Stimulated activated naive CD4-positive, alpha-beta T cell (primary cell): ENCODE data around the gene FEM1B.

Source experiments
- DNase-seq, 6 experiments: peaks; one replicate each; lab custom pipeline; 2025; lab: John Stamatoyannopoulos, UW

FEM1B gene

GRCh38 chr15:68309024-68309423 is 31.5 kb downstream of the FEM1B start:
- no peak for DNase-seq

DNA sequence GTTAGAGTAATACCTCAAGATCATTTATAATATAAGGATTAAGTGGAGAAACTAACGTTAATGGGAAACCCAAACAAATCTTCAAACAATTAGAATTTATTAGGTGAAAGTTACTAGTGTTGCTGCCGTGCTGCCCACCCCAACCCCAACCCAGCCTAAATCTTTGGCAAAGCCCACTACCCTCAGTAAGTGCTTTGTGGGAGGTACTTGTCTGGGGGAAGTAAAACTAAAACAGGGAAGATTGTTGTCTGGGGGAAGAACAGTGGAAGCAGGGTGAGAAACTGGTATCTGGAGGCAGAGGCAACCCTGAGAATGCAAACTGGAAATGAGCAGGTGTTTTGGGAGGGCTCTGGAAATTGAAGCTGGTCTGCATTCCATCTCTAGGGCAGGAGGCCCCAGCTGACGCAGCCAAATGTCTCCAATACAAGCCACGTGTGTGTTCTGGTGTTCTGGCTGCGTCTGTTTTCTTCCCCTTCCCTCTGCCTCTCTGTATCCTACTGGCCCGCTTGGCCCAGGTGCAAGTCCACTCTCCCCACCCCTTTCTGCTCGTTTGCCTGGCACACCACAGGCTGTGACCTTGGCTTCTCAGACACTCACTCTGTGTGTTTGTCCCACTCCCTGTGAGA is 32.7 kb downstream of the FEM1B start:
- no peak for DNase-seq

GRCh38 chr15:68310804-68311463 is 33.4 kb downstream of the FEM1B start:
- DNase-seq = no peak

GRCh38 chr15:68311464-68311835 is 33.9 kb downstream of the FEM1B start:
- DNase-seq = no peak

- no peak for DNase-seq
Observed at GRCh38 chr15:68311859-68312557, 34.5 kb downstream of the FEM1B start.

DNA sequence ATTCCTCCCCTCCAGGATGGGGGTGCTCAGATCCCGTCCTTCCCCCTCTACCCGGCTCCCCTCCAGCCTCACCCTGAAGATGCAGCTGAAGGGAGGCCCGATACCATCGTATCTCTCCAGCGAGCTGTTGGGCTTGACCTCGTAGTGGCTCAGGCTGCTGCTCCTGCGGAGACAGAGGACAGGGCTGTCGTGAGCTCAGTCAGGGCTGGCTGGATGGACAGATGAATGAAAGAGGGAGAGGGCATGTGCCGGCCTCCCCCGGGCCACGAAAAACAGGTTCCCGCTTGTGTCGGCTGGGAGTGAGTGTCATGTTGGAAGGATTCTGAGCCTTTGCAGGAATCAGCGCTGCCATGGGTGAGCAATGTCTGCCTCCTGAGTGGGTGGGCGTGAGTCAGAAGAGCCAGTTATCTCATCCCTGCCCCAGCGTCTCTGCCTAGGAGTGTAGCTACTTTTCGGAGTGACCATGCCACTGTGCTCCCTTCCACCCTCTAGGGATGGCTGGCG is 35.2 kb downstream of the FEM1B start:
- DNase-seq = no peak

DNA sequence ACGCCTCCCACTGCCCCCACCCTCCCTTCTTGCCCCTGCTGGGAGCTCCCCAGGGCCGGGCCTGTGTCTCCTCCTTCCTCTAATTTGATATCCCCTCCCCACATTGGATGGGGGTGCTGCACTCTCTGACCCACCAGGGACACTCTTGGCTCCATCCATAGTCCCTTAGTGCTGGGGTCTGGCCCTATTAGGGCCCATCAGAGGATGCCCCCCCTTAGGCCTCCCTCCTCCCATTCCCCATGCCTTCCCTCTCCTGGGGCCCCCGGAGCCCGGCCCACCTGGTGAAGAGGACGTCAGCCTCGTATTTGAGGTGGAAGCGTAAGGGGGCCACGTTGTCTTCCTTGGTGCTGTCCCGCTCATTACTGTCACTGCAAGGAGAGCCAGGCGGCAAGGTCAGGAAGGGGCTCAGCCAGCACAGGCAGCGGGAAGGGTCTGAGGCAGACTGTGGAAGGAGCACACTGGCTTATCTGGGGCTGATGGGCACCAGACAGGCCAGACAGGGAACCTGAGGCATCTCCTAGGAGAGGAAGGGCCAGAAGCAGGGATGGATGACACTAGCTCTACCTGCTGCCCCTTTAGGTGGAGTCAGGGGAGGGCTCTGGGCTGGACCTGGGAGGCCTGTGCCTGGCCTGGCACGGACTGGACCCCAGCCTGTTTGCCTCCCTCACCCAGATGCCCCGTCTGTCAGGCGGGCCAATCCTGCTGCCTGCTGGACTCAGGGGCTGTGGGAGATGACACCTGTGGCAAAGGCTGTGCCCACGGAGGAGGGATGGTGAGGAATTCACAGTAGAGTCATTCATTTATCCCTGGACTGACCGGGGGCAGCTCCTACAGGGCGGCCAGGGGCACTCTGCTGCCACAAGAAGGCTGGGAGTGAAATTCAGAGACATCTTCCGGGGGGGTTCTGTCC is 36.2 kb downstream of the FEM1B start:
- no peak for DNase-seq

DNA sequence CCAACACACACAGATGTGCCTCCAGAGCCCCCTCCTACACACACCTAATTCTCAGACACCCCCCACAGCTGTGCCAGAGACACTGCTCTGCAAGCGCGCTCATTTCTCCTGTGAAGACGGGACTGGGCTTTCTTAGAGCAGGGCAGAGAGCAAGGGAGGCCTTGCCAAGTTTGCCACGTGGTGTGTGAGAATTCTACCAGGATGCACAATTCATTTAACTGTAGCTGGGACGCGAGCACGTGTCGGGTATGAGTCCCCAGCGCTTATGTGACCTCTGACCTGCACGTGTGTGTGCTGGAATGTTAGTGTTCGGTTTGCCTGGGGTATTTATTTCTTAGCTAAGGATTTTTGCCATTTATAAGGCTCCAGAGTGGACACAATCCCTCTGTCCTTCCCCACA is 37.0 kb downstream of the FEM1B start:
- no peak for DNase-seq

DNA sequence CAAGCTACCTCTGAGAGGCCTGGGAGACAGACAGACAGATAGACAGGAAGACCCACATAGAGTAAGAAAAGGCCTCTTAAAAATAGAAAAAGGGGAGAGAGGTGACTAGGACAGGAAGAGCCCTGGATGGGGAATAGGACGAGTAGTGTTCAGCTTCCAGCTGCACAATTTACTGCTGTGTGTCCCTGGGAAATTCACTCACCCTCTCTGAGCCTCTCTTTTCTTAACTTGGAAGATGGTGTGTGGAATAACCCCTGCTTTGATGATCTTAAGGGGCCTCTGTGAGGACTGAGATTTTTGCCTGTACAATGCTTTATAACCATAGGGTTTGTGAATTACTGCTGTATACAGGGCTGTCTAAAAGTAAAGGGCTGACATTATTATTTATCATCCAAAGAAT is 37.5 kb downstream of the FEM1B start:
- DNase-seq = no peak

DNA sequence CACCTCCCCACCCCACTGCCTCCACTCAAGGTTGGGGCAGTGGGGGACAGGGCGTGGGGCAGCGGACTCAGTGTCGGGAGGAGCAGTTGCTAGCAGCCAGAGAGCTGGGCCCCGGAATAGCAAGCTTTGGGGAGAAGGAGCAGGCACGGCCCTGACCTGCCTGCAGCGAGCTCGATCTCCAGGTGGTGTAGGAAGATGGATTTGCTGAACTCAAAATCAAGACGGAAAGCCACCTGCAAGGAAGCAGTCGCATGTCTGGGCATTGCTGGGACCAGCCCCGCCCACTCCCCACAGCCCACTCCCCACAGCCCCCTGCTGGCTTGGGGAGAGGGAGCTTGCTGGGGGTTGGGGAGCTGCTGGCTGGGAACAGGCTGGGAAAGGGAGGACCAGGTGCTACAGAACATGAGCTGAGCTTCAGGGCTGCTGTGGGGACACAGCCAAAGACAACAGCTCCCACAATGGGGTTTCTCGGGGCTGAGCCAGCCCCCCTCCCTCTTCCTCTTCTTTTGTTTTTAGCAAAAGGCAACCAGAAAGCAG is 38.0 kb downstream of the FEM1B start:
- no peak for DNase-seq

- no peak for DNase-seq
Observed at GRCh38 chr15:68316061-68316804, 38.7 kb downstream of the FEM1B start.

DNA sequence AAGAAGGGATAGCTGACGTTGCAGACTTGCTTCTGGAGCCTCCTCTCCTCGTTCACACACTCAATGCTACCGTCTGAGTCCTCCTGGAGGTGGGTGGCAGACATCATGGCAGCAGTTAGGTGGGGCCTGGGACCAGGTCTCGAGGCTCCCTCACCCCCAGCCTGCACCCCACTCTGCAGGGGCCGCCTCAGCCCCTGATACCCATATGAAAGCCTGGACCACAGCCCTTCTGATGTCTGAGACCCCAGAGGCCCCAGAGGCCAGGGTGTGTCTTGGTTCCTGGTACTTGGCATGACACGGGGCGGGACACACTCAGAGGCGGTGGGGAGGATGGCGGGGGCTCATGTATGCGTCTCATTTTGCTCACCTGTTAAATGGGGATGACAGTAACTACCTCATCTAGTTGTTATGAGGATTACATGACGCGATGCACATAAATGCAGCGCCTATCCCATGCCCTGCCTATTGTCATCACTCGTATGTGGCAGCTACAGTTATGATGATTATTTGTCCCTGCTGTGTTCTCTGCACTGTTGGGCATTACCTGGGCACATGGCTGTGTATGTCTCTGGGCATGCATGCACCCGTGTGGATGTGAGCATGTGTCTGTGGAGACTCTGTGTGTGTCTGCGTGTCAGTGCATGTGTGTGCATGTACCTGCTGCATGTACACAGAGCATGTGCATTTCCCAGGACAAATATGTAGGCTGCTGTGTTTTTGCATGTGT is 39.9 kb downstream of the FEM1B start:
- DNase-seq = no peak

DNA sequence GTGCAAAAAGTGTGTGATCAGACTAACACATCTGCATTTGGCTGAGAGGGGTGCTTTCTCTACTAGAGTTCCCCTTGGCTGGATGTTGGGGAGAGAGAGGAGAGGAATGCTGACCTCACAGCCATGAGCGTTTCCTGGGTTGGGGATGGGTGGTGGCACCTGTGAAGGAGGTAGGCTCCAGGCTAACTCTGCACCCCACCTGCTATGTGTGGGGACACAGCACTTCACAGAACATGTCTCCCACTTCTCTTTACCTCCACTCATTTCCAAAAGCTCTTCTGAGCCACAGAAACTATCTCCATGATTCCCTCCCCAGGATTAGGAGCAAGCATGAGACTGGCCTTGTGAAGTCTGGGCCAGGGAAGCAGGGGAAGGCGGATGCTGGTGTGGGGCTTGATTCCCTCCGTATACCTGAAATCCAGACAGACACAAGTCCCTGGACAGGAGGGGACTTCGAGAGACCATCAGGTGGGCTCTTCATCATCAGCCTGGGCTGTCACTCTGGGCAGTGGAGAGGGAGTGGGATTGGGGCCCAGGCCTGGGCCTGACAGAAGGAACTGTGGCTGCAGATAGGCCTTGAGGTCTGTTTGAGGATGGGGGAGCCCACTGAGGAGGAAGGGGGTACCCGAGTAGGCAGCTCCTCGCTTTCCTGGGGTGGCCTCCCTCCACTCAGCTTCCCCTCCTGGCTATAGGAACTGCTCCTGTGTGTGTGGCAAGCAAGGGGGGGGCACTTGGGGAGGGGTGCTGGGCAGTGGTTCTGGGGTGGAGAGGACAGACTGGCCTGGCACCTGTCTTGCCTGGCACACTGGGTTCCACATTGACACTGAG is 40.7 kb downstream of the FEM1B start:
- DNase-seq = no peak

GRCh38 chr15:68318931-68319909 is 41.7 kb downstream of the FEM1B start:
- DNase-seq = no peak

DNA sequence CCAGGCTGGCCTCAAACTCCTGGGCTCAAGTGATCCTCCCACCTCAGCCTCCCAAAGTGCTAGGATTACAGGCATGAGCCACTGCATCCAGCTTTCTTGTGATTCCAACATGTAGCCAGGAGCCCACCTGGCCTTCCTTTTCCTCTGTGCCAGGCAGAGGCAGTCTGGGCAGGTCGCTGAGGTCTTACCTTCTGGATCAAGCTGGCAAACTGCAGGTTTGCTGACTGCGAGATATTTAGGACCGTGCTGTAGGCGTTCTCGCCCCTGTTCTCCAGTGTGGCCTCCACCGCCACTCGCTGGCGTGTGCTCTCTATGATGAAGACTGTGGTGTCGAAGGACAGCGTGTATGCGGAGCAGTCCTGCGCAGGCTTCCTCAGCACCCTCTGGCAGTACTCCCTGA is 42.5 kb downstream of the FEM1B start:
- DNase-seq = no peak

DNA sequence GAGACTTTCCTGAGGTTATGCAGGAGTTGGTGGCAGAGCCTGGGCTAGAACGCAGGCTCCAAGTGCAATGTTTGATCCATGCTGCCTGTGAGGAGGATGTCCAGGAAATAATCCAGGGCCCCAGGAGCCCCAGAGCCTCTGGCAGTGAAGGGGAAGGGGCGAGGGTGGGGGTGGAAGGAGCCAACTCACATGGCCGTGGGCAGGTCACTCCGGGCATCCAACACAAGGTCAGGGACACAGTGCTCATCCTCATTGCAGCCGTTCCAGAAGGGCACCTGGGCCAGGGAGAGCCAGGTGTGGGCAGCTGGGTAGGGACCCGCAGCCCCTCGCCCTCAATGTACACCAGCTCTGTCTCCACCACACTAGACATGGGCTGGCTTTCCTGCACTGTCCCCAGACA is 43.7 kb downstream of the FEM1B start:
- DNase-seq = no peak

- DNase-seq = no peak
Observed at GRCh38 chr15:68322796-68323195, 45.3 kb downstream of the FEM1B start.

DNA sequence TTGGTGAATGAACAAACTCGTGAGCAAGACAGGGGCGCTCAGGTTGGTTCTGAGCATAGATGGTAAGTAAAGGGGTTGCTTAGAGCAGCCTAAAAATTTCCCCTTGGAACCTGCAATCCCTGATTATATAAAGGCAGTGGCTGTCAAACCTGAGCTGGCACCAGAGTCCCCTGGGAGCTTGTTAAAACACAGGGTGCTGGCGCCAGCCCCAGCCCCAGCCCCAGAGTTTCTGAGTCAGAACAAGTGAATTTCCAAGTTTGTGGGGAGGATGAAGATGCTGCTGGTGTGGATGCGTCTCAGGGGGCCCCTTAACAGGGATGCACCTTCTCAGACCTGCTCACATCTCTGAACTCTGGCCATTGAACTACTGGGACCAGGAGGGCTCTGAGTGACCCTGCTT is 48.2 kb downstream of the FEM1B start:
- DNase-seq = no peak
